ENCODE data around the gene TEN1.

DNA sequence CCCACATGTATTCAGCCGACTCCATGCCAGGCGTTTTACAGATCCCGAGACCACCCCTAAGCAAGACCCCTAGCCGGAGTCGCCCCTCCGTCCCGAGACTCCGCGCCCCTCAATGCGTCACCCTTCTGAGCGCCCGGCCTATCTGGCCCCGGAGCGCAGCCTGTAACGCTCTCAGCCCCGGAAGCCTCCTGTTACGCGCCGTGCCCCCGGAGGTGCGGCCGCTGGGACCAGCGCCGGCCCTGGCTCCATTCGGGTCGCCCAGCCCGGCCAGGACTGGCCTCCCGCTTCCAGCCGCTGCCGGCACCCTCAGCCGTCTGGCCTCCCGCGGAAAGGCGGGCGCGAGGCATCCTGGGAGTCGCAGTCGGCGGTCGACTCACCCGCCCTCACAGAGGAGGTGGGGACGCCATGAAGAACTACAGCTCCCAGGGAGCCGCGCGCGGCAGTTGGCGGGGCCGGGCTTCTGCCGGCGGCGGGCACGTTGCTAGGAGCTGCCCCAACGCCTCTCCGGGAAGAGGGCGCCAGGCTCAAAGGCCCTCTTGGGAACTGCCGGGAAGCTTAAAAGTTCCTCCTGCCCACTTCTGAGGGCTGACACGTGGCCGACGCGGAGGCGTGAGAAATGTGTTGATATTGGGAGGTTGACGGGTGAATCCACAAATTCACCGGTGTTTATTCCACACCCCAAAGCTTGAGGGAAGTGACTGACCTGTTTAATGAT lies 38.2 kb upstream of the TEN1 start, which contains the start of gene FBF1:
- TF ChIP-seq POLR2A (IDR thresholded peaks at IDR 0.05; ENCODE audit: low read depth, low read length), result peak; percentile 93
- TF ChIP-seq MXI1 (IDR thresholded peaks at IDR 0.05; ENCODE audit: borderline replicate concordance, low read depth, low read length), result peak; percentile 100
- no peak for TF ChIP-seq CTCF (conservative IDR thresholded peaks at IDR 0.05; ENCODE audit: low read depth, low read length)
- no peak for TF ChIP-seq RFX5 (IDR thresholded peaks at IDR 0.05; ENCODE audit: low read depth, low read length)
- TF ChIP-seq USF2 (IDR thresholded peaks at IDR 0.05; ENCODE audit: low read depth, low read length), result peak; percentile 38; the same call in 1 of the 2 replicates
- TF ChIP-seq BHLHE40 (IDR thresholded peaks at IDR 0.05; ENCODE audit: low read depth, low read length), result peak; percentile 44; the same call in 1 of the 2 replicates
